Neural cell (in vitro differentiated cells): Measurements from ENCODE around the gene GDE1. TPM values are rescaled to one million over a fixed set of nuclear protein-coding genes. Genes with fewer than 3 reads are reported as not detected.

Source experiments
- H2AFZ ChIP-seq: fragments of 200-600, 300-800 bp; sonication (generic), shearing (Covaris generic); 2 replicates; pipeline ENCODE4 v1.6.0; 2014; ENCODE audit warnings: low read depth, mild to moderate bottlenecking, antibody characterized with exemption, low read length, moderate library complexity
- H3F3A ChIP-seq: fragments of 200-600 bp; shearing (Covaris generic); 2 replicates; pipeline ENCODE4 v1.6.1; 2016; ENCODE audit warnings: mild to moderate bottlenecking, moderate library complexity, mixed read lengths, antibody characterized with exemption, low read length; ENCODE audit not compliant: insufficient read depth, poor library complexity, severe bottlenecking
- H3K27ac ChIP-seq: fragments of 200-600, 300-800 bp; sonication (generic), shearing (Covaris generic); 2 replicates; pipeline ENCODE4 v1.5.1; 2014; ENCODE audit warnings: mild to moderate bottlenecking, low read length, moderate library complexity
- H3K27me3 ChIP-seq: fragments of 300-800, 200-600 bp; sonication (generic), shearing (Covaris generic); 2 replicates; pipeline ENCODE4 v1.6.0; 2014; ENCODE audit warnings: mild to moderate bottlenecking, low read depth, low read length, moderate library complexity; ENCODE audit not compliant: insufficient read depth
- H3K36me3 ChIP-seq: fragments of 300-800, 200-600 bp; sonication (generic), shearing (Covaris generic); 2 replicates; pipeline ENCODE4 v1.5.1; 2014; ENCODE audit warnings: mild to moderate bottlenecking, antibody characterized with exemption, low read length, moderate library complexity; ENCODE audit not compliant: insufficient read depth
- H3K4me2 ChIP-seq: fragments of 300-800, 200-600 bp; sonication (generic), shearing (Covaris generic); 2 replicates; pipeline ENCODE4 v1.6.0; 2014; ENCODE audit warnings: mild to moderate bottlenecking, low read length
- H3K4me3 ChIP-seq: fragments of 300-800, 200-600 bp; sonication (generic), shearing (Covaris generic); 2 replicates; pipeline ENCODE4 v1.5.1; 2014; ENCODE audit warnings: mild to moderate bottlenecking, low read length, moderate library complexity
- H3K79me2 ChIP-seq: fragments of 200-600 bp; shearing (Covaris generic); replicated peaks from 2 replicates; pipeline ENCODE4 v1.6.0; 2014; ENCODE audit warnings: mild to moderate bottlenecking, low read length, moderate library complexity; ENCODE audit not compliant: insufficient read depth
- H3K9ac ChIP-seq: fragments of 300-800, 200-600 bp; sonication (generic), shearing (Covaris generic); 2 replicates; pipeline ENCODE4 v1.6.1; 2016; ENCODE audit warnings: mild to moderate bottlenecking, low read length, mixed read lengths
- H3K9me2 ChIP-seq: fragments of 200-600 bp; shearing (Covaris generic); 2 replicates; pipeline ENCODE4 v1.6.1; 2016; ENCODE audit warnings: mild to moderate bottlenecking, low read length, mixed read lengths; ENCODE audit not compliant: insufficient read depth
- H3K9me3 ChIP-seq: fragments of 200-600, 300-800 bp; sonication (generic), shearing (Covaris generic); 2 replicates; pipeline ENCODE4 v1.6.1; 2016; ENCODE audit warnings: mild to moderate bottlenecking, mixed run types, low read length, moderate library complexity, mixed read lengths
- H4K20me1 ChIP-seq: fragments of 200-600 bp; shearing (Covaris generic); 2 replicates; pipeline ENCODE4 v1.6.1; 2016; ENCODE audit warnings: mild to moderate bottlenecking, mixed run types; ENCODE audit not compliant: insufficient read depth
- CTCF ChIP-seq: fragments of 450-650 bp; IDR thresholded peaks from 2 replicates; pipeline ENCODE4 v1.5.1; 2014; ENCODE audit warnings: antibody characterized with exemption, mild to moderate bottlenecking, moderate library complexity; ENCODE audit not compliant: poor library complexity, severe bottlenecking
- EP300 ChIP-seq: fragments of 450-650 bp; conservative IDR thresholded peaks from 2 replicates; pipeline ENCODE4 v1.6.1; 2014; ENCODE audit warnings: antibody characterized with exemption, mild to moderate bottlenecking, moderate library complexity; ENCODE audit not compliant: poor library complexity, severe bottlenecking
- EZH2 ChIP-seq: fragments of 200-600, 300-800 bp; shearing (Covaris generic), sonication (generic); IDR thresholded peaks from 2 replicates; pipeline ENCODE4 v1.6.1; 2014; ENCODE audit warnings: antibody characterized with exemption, low read length, borderline replicate concordance, mild to moderate bottlenecking; ENCODE audit not compliant: insufficient read depth, poor library complexity, severe bottlenecking
- MXI1 ChIP-seq: fragments of 450-650 bp; conservative IDR thresholded peaks from 2 replicates; pipeline ENCODE4 v1.6.1; 2014; ENCODE audit warnings: antibody characterized with exemption, mild to moderate bottlenecking; ENCODE audit not compliant: poor library complexity, severe bottlenecking
- POLR2AphosphoS5 ChIP-seq: IDR thresholded peaks from 2 replicates; pipeline ENCODE4 v1.6.1; 2012
- RAD21 ChIP-seq: fragments of 450-650 bp; conservative IDR thresholded peaks from 2 replicates; pipeline ENCODE4 v1.6.1; 2014; ENCODE audit warnings: antibody characterized with exemption, mild to moderate bottlenecking, moderate library complexity
- REST ChIP-seq: IDR thresholded peaks from 2 replicates; pipeline ENCODE4 v1.6.1; 2012; ENCODE audit warnings: borderline replicate concordance
- SMC3 ChIP-seq: fragments of 450-650 bp; conservative IDR thresholded peaks from 2 replicates; pipeline ENCODE4 v1.6.1; 2014; ENCODE audit warnings: antibody characterized with exemption, mild to moderate bottlenecking, moderate library complexity; ENCODE audit not compliant: poor library complexity
- TAF1 ChIP-seq: IDR thresholded peaks from 2 replicates; pipeline ENCODE4 v1.6.1; 2012; ENCODE audit warnings: low read depth
- polyA plus RNA-seq: library from polyadenylated mRNA; depleted of rRNA; stranded (reverse); fragments of >200 nt; gene quantifications from 2 replicates; pipeline ENCODE4 v1.2.3, GENCODE V29; 2014

Gene GDE1
- polyA plus RNA-seq, 1 donor from 2014 or later, result 74.7 TPM

- Histone ChIP-seq H3K9me3 (no peaks in the 10 kb centered on the region), H3K36me3 (no peaks in the 10 kb centered on the region), H3K27ac (no peak overlapping the region), H3K9ac (no peak overlapping the region), H3K9me2 (no peaks in the 10 kb centered on the region), H2AFZ (no peak overlapping the region), H3K27me3 (no peaks in the 10 kb centered on the region), H3K79me2 (peaks cover 11% of the 10 kb centered on the region), H4K20me1 (no peaks in the 10 kb centered on the region), H3F3A (no peaks in the 10 kb centered on the region), H3K4me2 (no peak overlapping the region), H3K4me3 (no peak overlapping the region)
- TF ChIP-seq CTCF, result peak; percentile 81
- peak; percentile 77 for TF ChIP-seq SMC3
- TF ChIP-seq TAF1, result no peak
- TF ChIP-seq RAD21, result peak; percentile 76
Observed at GRCh38 chr16:19559242-19559910, 37.5 kb upstream of the GDE1 start.

GRCh38 chr16:19555938-19556771 lies 34.3 kb upstream of the GDE1 start:
- H3F3A ChIP-seq, result no peaks in the 10 kb centered on the region
- H3K27me3 ChIP-seq, result no peaks in the 10 kb centered on the region
- H3K9ac ChIP-seq, result peak overlapping the region; percentile 95
- H3K4me3 ChIP-seq, result peak overlapping the region; percentile 90
- H3K36me3 ChIP-seq, result peaks cover 5% of the 10 kb centered on the region
- no peaks in the 10 kb centered on the region for H3K9me3 ChIP-seq
- peaks cover 11% of the 10 kb centered on the region for H3K79me2 ChIP-seq
- H4K20me1 ChIP-seq, result no peaks in the 10 kb centered on the region
- TF ChIP-seq MXI1, result no peak
- peak; percentile 6 for TF ChIP-seq TAF1
- TF ChIP-seq RAD21, result no peak
- H3K9me2 ChIP-seq, result no peaks in the 10 kb centered on the region
- peak overlapping the region; percentile 97 for H2AFZ ChIP-seq
- H3K27ac ChIP-seq, result peak overlapping the region; percentile 92
- H3K4me2 ChIP-seq, result peak overlapping the region; percentile 78

GRCh38 chr16:19555186-19555937 lies 33.5 kb upstream of the GDE1 start, which contains the start of gene VPS35L:
Gene VPS35L (plus strand): TSS chr16:19555703. CDS start chr16:19555730, 27 bp downstream.
- H3K79me2 ChIP-seq, result peaks cover 11% of the 10 kb centered on the region
- TF ChIP-seq MXI1 (peak; percentile 83), TAF1 (peak; percentile 92), CTCF (peak; percentile 99), EZH2 (no peak), EP300 (no peak), POLR2AphosphoS5 (peak; percentile 87), RAD21 (peak; percentile 52), REST (peak; percentile 59), SMC3 (peak; percentile 64)
- peaks cover 5% of the 10 kb centered on the region for H3K36me3 ChIP-seq
- H3K9me3 ChIP-seq, result no peaks in the 10 kb centered on the region
- H3K27ac ChIP-seq, result peak within 1 kb of the TSS; percentile 92
- no peaks in the 10 kb centered on the region for H3F3A ChIP-seq
- H3K9ac ChIP-seq, result peak within 1 kb of the TSS; percentile 95
- H4K20me1 ChIP-seq, result no peaks in the 10 kb centered on the region
- H3K4me2 ChIP-seq, result peak within 1 kb of the TSS; percentile 78
- H3K27me3 ChIP-seq, result no peaks in the 10 kb centered on the region
- no peaks in the 10 kb centered on the region for H3K9me2 ChIP-seq
- peak within 1 kb of the TSS; percentile 97 for H2AFZ ChIP-seq
- H3K4me3 ChIP-seq, result peak within 1 kb of the TSS; percentile 90
